ENCODE data around the gene METTL6.
"Not testable (repeated sequence)": the region's sequence is repeated elsewhere in the genome, so short reads cannot be mapped to it uniquely, and the experiment has no call there.

METTL6 gene

GRCh38 chr3:15428539-15428938 lies 1.2 kb upstream of the METTL6 start:
- peak overlapping the region; percentile 99 for H3K4me3 ChIP-seq (ENCODE audit: low read length)
- peak; percentile 74 for DNase-seq (ENCODE audit: low read depth)
- no peak for TF ChIP-seq CTCF (conservative IDR thresholded peaks at IDR 0.05; ENCODE audit: low read length)

- no peak for DNase-seq (ENCODE audit: low read depth)
- no peak for TF ChIP-seq CTCF (conservative IDR thresholded peaks at IDR 0.05; ENCODE audit: low read length)
- peak overlapping the region; percentile 99 for H3K4me3 ChIP-seq (ENCODE audit: low read length)
Measured at GRCh38 chr3:15427981-15428380, 637 bp upstream of the METTL6 start.

- H3K4me3 ChIP-seq (ENCODE audit: low read length), result peak overlapping the region; percentile 99
- DNase-seq (ENCODE audit: low read depth), result no peak
- TF ChIP-seq CTCF (conservative IDR thresholded peaks at IDR 0.05; ENCODE audit: low read length), result no peak
Measured at GRCh38 chr3:15426579-15427118, 695 bp downstream of the METTL6 start.

- no peak for TF ChIP-seq CTCF (conservative IDR thresholded peaks at IDR 0.05; ENCODE audit: low read length)
- no peak overlapping the region for H3K4me3 ChIP-seq (ENCODE audit: low read length)
- no peak for DNase-seq (ENCODE audit: low read depth)
Measured at GRCh38 chr3:15420871-15421270, 6.5 kb downstream of the METTL6 start.

GRCh38 chr3:15410966-15411365 lies 16.4 kb downstream of the METTL6 start:
- not testable (repeated sequence) for DNase-seq (ENCODE audit: low read depth); H3K4me3 ChIP-seq (ENCODE audit: low read length)

GRCh38 chr3:15409774-15410173 lies 17.6 kb downstream of the METTL6 start:
- H3K4me3 ChIP-seq (ENCODE audit: low read length), result no peak overlapping the region
- no peak for TF ChIP-seq CTCF (conservative IDR thresholded peaks at IDR 0.05; ENCODE audit: low read length)
- no peak for DNase-seq (ENCODE audit: low read depth)

GRCh38 chr3:15409239-15409638 lies 18.1 kb downstream of the METTL6 start:
- H3K4me3 ChIP-seq (ENCODE audit: low read length), result no peak overlapping the region
- no peak for DNase-seq (ENCODE audit: low read depth)
- TF ChIP-seq CTCF (conservative IDR thresholded peaks at IDR 0.05; ENCODE audit: low read length), result no peak

Measured in AG10803 (cell line).